GM12878 (cell line): ENCODE data around the gene ZNF625. TPM values are rescaled to one million over a fixed set of nuclear protein-coding genes. Genes with fewer than 3 reads are reported as not detected.

ENCODE experiments used
- ATAC-seq: fragments of 200-7000 bp; cut with Tn5 transposase; 3 replicates; pipeline ENCODE4 v1.9.1; 2020; ENCODE audit warnings: mild to moderate bottlenecking, moderate library complexity
- BruUV-seq: library from RNA; stranded (reverse); fragments of 400-500 nt; replicated peaks from 2 replicates; lab custom pipeline; 2021; lab: Mats Ljungman, UMichigan
- CTCF ChIA-PET: fragments of 300-600 bp; sonication (Branson Sonifier 250); formaldehyde crosslinking; extraction: SDS; loops from one replicate; lab custom pipeline; 2021; ENCODE audit warnings: inconsistent platforms; lab: Yijun Ruan, JAX
- POLR2A ChIA-PET: fragments of 350-600 bp; formaldehyde crosslinking; extraction: SDS; loops from one replicate; lab custom pipeline; 2021; ENCODE audit warnings: inconsistent platforms; lab: Charles Lee
- RAD21 ChIA-PET: fragments of 300-600 bp; sonication (Branson Sonifier 250); formaldehyde crosslinking; loops from one replicate; lab custom pipeline; 2023; ENCODE audit warnings: antibody characterized with exemption; ENCODE audit not compliant: unreplicated experiment; lab: Charles Lee
- SMC1A ChIA-PET: fragments of 300-600 bp; sonication (Branson Sonifier 250); formaldehyde crosslinking; loops from one replicate; lab custom pipeline; 2023; ENCODE audit not compliant: unreplicated experiment, uncharacterized antibody; lab: Charles Lee
- DNase-seq: peaks from one replicate; pipeline ENCODE4 v3.0.0-alpha.2; 2011; ENCODE audit warnings: low read depth, low spot score
- FAIRE-seq: peaks from 3 replicates; lab custom pipeline; 2011; peaks lifted over from hg19 to GRCh38; lab: Jason Lieb, UNC
- H2AFZ ChIP-seq: 2 replicates; pipeline ENCODE4 v1.6.0; 2011; ENCODE audit warnings: low read depth, low read length, control low read depth; ENCODE audit not compliant: control insufficient read depth
- H3K27ac ChIP-seq: 2 replicates; pipeline ENCODE4 v1.5.1; 2011; ENCODE audit warnings: control low read depth; ENCODE audit not compliant: control insufficient read depth, insufficient read depth
- H3K27me3 ChIP-seq, 2 experiments: replicated peaks in 1 of 2; 2 replicates each; pipeline versions ENCODE4 v1.6.0 to v1.6.1; 2011; ENCODE audit warnings: low read length in 1 of 2; ENCODE audit not compliant: control insufficient read depth in 2 of 2, insufficient read depth in 2 of 2
- H3K36me3 ChIP-seq, 2 experiments: 2 replicates each; pipeline ENCODE4 v1.5.1; 2011; ENCODE audit warnings: low read length in 1 of 2; ENCODE audit not compliant: control insufficient read depth in 2 of 2, insufficient read depth in 2 of 2
- H3K4me1 ChIP-seq: 2 replicates; pipeline ENCODE4 v1.6.1; 2011; ENCODE audit warnings: mild to moderate bottlenecking, low read length, moderate library complexity, mixed read lengths; ENCODE audit not compliant: control insufficient read depth, insufficient read depth
- H3K4me2 ChIP-seq: 2 replicates; pipeline ENCODE4 v1.6.0; 2011; ENCODE audit warnings: control low read depth; ENCODE audit not compliant: control insufficient read depth, insufficient read depth
- H3K4me3 ChIP-seq: fragments of 200-600 bp; sonication (generic); 2 replicates; pipeline ENCODE4 v1.5.1; 2016
- H3K79me2 ChIP-seq: 2 replicates; pipeline ENCODE4 v1.6.0; 2011; ENCODE audit warnings: low read length; ENCODE audit not compliant: control insufficient read depth, insufficient read depth
- H3K9ac ChIP-seq: 2 replicates; pipeline ENCODE4 v1.8.0; 2011; ENCODE audit warnings: low read length, control low read depth, mixed read lengths; ENCODE audit not compliant: control insufficient read depth, insufficient read depth
- H3K9me3 ChIP-seq: replicated peaks from 3 replicates; pipeline ENCODE4 v1.5.1; 2011; ENCODE audit warnings: mild to moderate bottlenecking, low read length; ENCODE audit not compliant: control insufficient read depth, insufficient read depth
- H4K20me1 ChIP-seq: 2 replicates; pipeline ENCODE4 v1.6.0; 2011; ENCODE audit not compliant: control insufficient read depth, insufficient read depth
- BMI1 ChIP-seq: fragments of 450-650 bp; IDR thresholded peaks from 2 replicates; pipeline ENCODE4 v1.6.1; 2016; ENCODE audit warnings: mild to moderate bottlenecking, moderate library complexity, borderline replicate concordance
- IKZF2 ChIP-seq, 2 experiments: fragments of 450-650 bp; IDR thresholded peaks; 2 replicates each; pipeline ENCODE4 v1.6.1; 2017; ENCODE audit warnings: mild to moderate bottlenecking in 2 of 2, moderate library complexity in 2 of 2
- PML ChIP-seq: IDR thresholded peaks from 2 replicates; pipeline ENCODE4 v1.6.1; 2012; ENCODE audit warnings: low read length, inconsistent platforms
- RB1 ChIP-seq: fragments of 450-650 bp; formaldehyde crosslinking; IDR thresholded peaks from 2 replicates; pipeline ENCODE4 v1.6.1; 2017; ENCODE audit warnings: mild to moderate bottlenecking, borderline replicate concordance
- ZZZ3 ChIP-seq: IDR thresholded peaks from 2 replicates; pipeline ENCODE4 v1.6.1; 2011; ENCODE audit warnings: low read depth; ENCODE audit not compliant: control insufficient read depth, insufficient read length
- WGBS: methylation state at CpG from one replicate; pipeline ENCODE4 v1.1.6; 2016; ENCODE audit warnings: low lambda C conversion rate; ENCODE audit not compliant: insufficient replicate concordance, insufficient coverage; ENCODE audit errors: missing lambda C conversion rate; 5-methylcytosine and 5-hydroxymethylcytosine counted together
- in situ Hi-C: fragments of 300-500 bp; cut with MboI; formaldehyde crosslinking; loops from 9 replicates; pipeline ENCODE4 v1.14.3; 2018; ENCODE audit warnings: mixed read lengths
- intact Hi-C: fragments of 100-400 bp; cut with micrococcal nuclease; formaldehyde crosslinking; loops from one replicate; pipeline ENCODE4 v1.14.2; 2022; ENCODE audit not compliant: unreplicated experiment
- polyA plus RNA-seq, 11 experiments: library from polyadenylated mRNA; depleted of rRNA in 4 of 11; unstranded in 6 of 11; stranded (reverse) in 5 of 11; fragments of >200 nt; fragmentation: Nextera tagmentation in 4 of 11; fragmentation: Illumina TruSeq in 1 of 11; extraction: Ambion mirVana in 4 of 11; extraction: Trizol in 1 of 11; gene quantifications; 1 replicate in 1 of 11; 2 replicates in 10 of 11; pipeline versions ENCODE4 v1.2.1 to v1.2.3, GENCODE V29; 2011 to 2016; ENCODE audit warnings: inconsistent platforms in 2 of 11, missing spikeins in 2 of 11, low read depth in 1 of 11
- total RNA-seq, 4 experiments: library from RNA; depleted of rRNA in 3 of 4; stranded (reverse); fragments of >200 nt in 3 of 4; fragmentation: Illumina TruSeq in 1 of 4; extraction: Trizol in 1 of 4; gene quantifications; 2 replicates each; pipeline versions ENCODE4 v1.2.1 to v1.2.3, GENCODE V29; 2013 to 2021
- TF ChIP-seq, protein P1 (sequence below): fragments of 450-650 bp; IDR thresholded peaks from 2 replicates; pipeline ENCODE4 v1.6.1; 2016; ENCODE audit warnings: mild to moderate bottlenecking, moderate library complexity, borderline replicate concordance

The ZNF625 gene
- total and polyA plus RNA-seq, 10 of the 15 experiments (the other 5 are each of a cell fraction or from before 2014, with no cell fraction given), result 0.52 to 5.0 (median 1.3) TPM

DNA sequence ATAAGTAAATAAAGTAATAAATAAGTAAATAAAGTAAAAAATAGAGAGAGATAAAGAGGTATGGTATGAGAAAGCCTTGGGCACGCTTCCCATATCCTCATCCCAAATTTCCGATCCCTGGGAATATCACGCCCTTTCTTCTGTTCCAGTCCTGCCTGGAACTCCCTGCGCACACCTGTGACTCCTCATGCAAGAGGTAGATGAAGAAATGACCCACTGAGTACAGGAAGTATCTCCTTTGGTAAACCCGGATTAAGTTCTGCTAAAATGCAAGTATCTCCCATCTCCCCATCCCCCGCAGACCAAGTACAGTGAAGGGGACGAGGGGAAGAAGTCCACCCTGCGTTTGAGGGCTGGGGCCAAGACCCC, 6.0 kb upstream of the ZNF625 start:
- H3K9me3 ChIP-seq, result peaks cover 1% of the 10 kb centered on the region; the same call in 2 of the 3 replicates
- DNase-seq, result no peak
- peak overlapping the region; percentile 84; the same call in 1 of the 2 replicates for H3K27ac ChIP-seq
- SMC1A ChIA-PET, result interaction anchor here (0.7 to 1.3 kb wide), 3 partner anchors 108 to 238 kb away, joined by 3 to 5 read pairs (median 3); partner anchors contain the start of genes ZNF563 and ZNF700
- H3K4me2 ChIP-seq, result peak overlapping the region; percentile 19
- no peak for FAIRE-seq
- in situ Hi-C loops (no loop called here), intact Hi-C loops (loop anchor here (5.0 to 10.0 kb wide), 2 partner anchors 132 to 170 kb away; partner anchors contain the start of genes ZNF44 and ZNF563)
- peaks cover 0 to 3% of the 10 kb centered on the region in 2 experiments; a peak in 1 of 4 replicates for H3K36me3 ChIP-seq
- TF ChIP-seq BMI1 (no peak), PML (no peak), RB1 (no peak), IKZF2 (IDR thresholded peaks at IDR 0.05) (no peak), ZZZ3 (no peak)
- TF ChIP-seq, protein P1, sequence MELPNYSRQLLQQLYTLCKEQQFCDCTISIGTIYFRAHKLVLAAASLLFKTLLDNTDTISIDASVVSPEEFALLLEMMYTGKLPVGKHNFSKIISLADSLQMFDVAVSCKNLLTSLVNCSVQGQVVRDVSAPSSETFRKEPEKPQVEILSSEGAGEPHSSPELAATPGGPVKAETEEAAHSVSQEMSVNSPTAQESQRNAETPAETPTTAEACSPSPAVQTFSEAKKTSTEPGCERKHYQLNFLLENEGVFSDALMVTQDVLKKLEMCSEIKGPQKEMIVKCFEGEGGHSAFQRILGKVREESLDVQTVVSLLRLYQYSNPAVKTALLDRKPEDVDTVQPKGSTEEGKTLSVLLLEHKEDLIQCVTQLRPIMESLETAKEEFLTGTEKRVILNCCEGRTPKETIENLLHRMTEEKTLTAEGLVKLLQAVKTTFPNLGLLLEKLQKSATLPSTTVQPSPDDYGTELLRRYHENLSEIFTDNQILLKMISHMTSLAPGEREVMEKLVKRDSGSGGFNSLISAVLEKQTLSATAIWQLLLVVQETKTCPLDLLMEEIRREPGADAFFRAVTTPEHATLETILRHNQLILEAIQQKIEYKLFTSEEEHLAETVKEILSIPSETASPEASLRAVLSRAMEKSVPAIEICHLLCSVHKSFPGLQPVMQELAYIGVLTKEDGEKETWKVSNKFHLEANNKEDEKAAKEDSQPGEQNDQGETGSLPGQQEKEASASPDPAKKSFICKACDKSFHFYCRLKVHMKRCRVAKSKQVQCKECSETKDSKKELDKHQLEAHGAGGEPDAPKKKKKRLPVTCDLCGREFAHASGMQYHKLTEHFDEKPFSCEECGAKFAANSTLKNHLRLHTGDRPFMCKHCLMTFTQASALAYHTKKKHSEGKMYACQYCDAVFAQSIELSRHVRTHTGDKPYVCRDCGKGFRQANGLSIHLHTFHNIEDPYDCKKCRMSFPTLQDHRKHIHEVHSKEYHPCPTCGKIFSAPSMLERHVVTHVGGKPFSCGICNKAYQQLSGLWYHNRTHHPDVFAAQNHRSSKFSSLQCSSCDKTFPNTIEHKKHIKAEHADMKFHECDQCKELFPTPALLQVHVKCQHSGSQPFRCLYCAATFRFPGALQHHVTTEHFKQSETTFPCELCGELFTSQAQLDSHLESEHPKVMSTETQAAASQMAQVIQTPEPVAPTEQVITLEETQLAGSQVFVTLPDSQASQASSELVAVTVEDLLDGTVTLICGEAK, result no peak
- 14% methylated on average over 8 of the region's 8 CpGs for WGBS
- peak overlapping the region; percentile 81 for H2AFZ ChIP-seq
- POLR2A ChIA-PET, result interaction anchor here (0.6 to 1.2 kb wide), 6 partner anchors 12 to 453 kb away, joined by 3 to 4 read pairs (median 3); partner anchors contain the start of gene ZNF563
- CTCF ChIA-PET, result interaction anchor here (1.0 to 1.7 kb wide), 4 partner anchors 72 to 239 kb away, joined by 3 to 6 read pairs (median 4); partner anchors contain the start of genes ZNF563 and ZNF700
- peak; percentile 14 for ATAC-seq
- BruUV-seq, result no TSS peak
- RAD21 ChIA-PET, result interaction anchor here (0.8 to 1.7 kb wide), 8 partner anchors 22 to 239 kb away, joined by 3 to 11 read pairs (median 4); partner anchors contain the start of genes ZNF20 and ZNF563
- no peaks in the 10 kb centered on the region for H4K20me1 ChIP-seq
- no peaks in the 10 kb centered on the region for H3K4me1 ChIP-seq
- no peaks in the 10 kb centered on the region for H3K27me3 ChIP-seq
- peaks cover 24% of the 10 kb centered on the region for H3K79me2 ChIP-seq
- H3K4me3 ChIP-seq, result peak overlapping the region; percentile 95; the same call in 1 of the 2 replicates
- H3K9ac ChIP-seq, result peak overlapping the region; percentile 97; the same call in 1 of the 2 replicates
